Calu3 (cell line): ENCODE measurements around the gene MAGEA12. TPM values are rescaled to one million over a fixed set of nuclear protein-coding genes. Genes with fewer than 3 reads are reported as not detected.
"Not testable (repeated sequence)": the region's sequence is repeated elsewhere in the genome, so short reads cannot be mapped to it uniquely, and the experiment has no call there.

Source experiments
- BruUV-seq: library from RNA; stranded (reverse); fragments of 400-500 nt; replicated peaks from 2 replicates; lab custom pipeline; 2021; lab: Mats Ljungman, UMichigan
- CTCF ChIA-PET: fragments of 300-600 bp; sonication (Branson Sonifier 250); formaldehyde crosslinking; loops from one replicate; lab custom pipeline; 2022; ENCODE audit warnings: antibody characterized with exemption; lab: Charles Lee
- DNase-seq: peaks from one replicate; pipeline ENCODE4 v3.0.0; 2022
- H3K27ac Mint-ChIP-seq: one replicate; pipeline ENCODE4 v1.8.0; 2022; ENCODE audit warnings: mixed read lengths; ENCODE audit not compliant: unreplicated experiment
- H3K27me3 Mint-ChIP-seq: one replicate; pipeline ENCODE4 v1.8.0; 2022; ENCODE audit warnings: mixed read lengths; ENCODE audit not compliant: unreplicated experiment
- H3K36me3 Mint-ChIP-seq: one replicate; pipeline ENCODE4 v1.8.0; 2022; ENCODE audit warnings: mild to moderate bottlenecking, moderate library complexity, mixed read lengths; ENCODE audit not compliant: insufficient read depth, unreplicated experiment
- H3K4me1 Mint-ChIP-seq: one replicate; pipeline ENCODE4 v1.8.0; 2022; ENCODE audit warnings: mild to moderate bottlenecking, low read depth, mixed read lengths; ENCODE audit not compliant: unreplicated experiment
- H3K4me3 Mint-ChIP-seq: one replicate; pipeline ENCODE4 v1.8.0; 2022; ENCODE audit warnings: mild to moderate bottlenecking, low read depth, moderate library complexity, mixed read lengths; ENCODE audit not compliant: unreplicated experiment
- H3K9me3 Mint-ChIP-seq: one replicate; pipeline ENCODE4 v1.8.0; 2022; ENCODE audit warnings: low read depth, mixed read lengths; ENCODE audit not compliant: unreplicated experiment
- intact Hi-C: fragments of 100-400 bp; cut with micrococcal nuclease; formaldehyde crosslinking; loops from one replicate; pipeline ENCODE4 v1.10.0; 2022; ENCODE audit not compliant: unreplicated experiment
- total RNA-seq: library from RNA; stranded (reverse); gene quantifications from 2 replicates; pipeline ENCODE4 v1.2.3, GENCODE V29; 2022
- TF ChIP-seq, protein P1 (sequence below): fragments of 200-600 bp; IDR thresholded peaks from one replicate; pipeline ENCODE4 v1.8.0; 2022; ENCODE audit warnings: antibody characterized with exemption; ENCODE audit not compliant: unreplicated experiment

Gene MAGEA12
- total RNA-seq, 1 experiment from 2014 or later: not detected

DNA sequence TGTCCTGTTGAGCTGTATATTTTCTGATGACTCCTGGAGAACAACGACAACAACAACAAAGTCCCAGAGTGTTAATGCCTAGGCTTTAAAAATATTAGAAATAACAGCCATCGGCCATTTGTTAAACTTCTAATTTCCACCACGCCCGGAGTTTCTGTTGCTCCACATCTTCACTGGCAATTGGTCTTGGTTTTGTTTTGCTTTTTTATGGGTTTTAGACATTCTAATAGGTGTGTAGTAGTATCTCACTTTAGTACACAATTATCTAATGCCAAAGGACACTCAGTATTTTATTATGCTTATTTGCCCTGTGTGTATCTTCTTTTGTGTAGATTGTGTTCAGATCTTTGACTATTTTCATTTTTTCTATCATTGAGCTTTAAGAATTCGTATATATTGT, 5.0 kb downstream of the MAGEA12 start:
- no peak for DNase-seq
- BruUV-seq: no TSS peak
- Mint-ChIP-seq H3K27ac (no peak overlapping the region), H3K4me3 (no peak overlapping the region), H3K27me3 (peaks cover 67% of the 10 kb centered on the region), H3K9me3 (no peaks in the 10 kb centered on the region), H3K36me3 (peaks cover 4% of the 10 kb centered on the region), H3K4me1 (no peaks in the 10 kb centered on the region)
- TF ChIP-seq, protein P1, sequence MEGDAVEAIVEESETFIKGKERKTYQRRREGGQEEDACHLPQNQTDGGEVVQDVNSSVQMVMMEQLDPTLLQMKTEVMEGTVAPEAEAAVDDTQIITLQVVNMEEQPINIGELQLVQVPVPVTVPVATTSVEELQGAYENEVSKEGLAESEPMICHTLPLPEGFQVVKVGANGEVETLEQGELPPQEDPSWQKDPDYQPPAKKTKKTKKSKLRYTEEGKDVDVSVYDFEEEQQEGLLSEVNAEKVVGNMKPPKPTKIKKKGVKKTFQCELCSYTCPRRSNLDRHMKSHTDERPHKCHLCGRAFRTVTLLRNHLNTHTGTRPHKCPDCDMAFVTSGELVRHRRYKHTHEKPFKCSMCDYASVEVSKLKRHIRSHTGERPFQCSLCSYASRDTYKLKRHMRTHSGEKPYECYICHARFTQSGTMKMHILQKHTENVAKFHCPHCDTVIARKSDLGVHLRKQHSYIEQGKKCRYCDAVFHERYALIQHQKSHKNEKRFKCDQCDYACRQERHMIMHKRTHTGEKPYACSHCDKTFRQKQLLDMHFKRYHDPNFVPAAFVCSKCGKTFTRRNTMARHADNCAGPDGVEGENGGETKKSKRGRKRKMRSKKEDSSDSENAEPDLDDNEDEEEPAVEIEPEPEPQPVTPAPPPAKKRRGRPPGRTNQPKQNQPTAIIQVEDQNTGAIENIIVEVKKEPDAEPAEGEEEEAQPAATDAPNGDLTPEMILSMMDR: no peak
- intact Hi-C loops: no loop called here
- CTCF ChIA-PET: no interaction called here

DNA sequence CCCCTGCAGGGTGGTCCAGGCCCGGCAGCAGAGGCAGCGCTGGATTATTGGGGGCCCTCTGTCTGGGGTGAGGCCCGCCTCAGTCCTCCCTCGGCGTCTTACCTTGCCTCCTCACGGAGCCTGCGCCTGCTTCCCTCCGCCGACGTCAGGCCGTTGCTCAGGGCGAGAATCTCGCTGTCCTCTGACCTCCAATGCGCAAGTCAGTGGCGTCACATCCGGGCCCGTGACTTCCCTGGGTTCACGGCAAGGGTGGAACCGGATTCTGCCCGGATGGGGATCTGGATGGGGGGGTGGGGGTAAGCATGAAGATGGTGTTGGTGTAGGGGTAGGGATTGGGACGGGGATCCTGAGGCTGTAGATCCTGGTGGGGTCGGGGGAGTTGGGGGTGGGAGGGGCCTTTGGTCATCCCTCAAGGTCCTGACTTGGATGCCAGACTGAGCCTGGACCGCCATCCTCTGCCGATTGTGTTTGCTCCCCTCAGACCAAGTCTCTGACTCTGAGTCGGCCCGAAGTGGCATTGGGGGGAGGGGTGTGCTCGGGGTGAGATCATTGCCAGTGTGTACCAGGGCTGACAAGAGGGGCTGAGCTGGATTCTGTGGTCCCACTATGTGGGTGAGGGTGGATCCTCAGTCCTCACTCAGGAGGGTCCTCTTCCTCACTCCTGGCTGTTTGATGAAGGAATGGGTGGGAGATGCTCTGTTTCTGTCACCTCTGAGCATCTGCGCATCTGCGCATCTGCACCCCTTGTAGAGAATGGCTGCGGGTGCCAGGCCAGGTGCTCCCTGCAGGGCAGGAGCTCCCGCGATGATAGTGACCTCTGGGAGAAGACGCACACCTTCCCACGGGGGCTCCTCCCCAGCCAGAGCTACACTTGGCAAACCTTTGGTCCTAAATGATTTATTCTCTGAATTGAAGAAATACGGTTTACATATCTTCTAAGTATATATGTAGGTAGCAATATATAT, 20.4 kb downstream of the MAGEA12 start, which contains the start of gene MAGEA2:
TSS of gene MAGEA2 (minus strand) at position 157 of the 965 bp plus-strand sequence. CDS start 2,479 bp downstream, outside the sequence.
- intact Hi-C loops, CTCF ChIA-PET, H3K36me3 Mint-ChIP-seq, H3K4me1 Mint-ChIP-seq, H3K27me3 Mint-ChIP-seq, DNase-seq, BruUV-seq, H3K4me3 Mint-ChIP-seq, H3K9me3 Mint-ChIP-seq, H3K27ac Mint-ChIP-seq: not testable (repeated sequence)

DNA sequence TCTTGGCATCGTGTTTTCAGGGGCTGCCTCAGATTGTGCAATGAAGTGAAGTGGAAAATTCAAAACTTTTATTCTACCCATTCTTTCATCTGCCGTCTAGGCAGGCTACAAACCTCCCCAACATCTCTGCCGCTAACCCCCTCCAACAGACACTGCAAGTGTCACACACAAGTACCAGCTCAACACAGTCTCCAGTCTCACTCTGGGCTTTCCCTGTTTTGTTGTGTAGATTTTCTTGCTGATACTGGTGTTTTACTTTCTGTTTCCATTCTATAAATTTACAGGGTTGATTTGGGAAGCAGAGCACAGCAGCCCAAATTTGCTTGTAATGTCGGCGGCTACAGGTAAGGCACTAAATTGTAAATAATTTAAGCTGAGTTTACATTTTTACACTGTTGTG, 21.3 kb downstream of the MAGEA12 start:
- H3K9me3 Mint-ChIP-seq, intact Hi-C loops, DNase-seq, H3K4me1 Mint-ChIP-seq, H3K27me3 Mint-ChIP-seq, H3K4me3 Mint-ChIP-seq, H3K27ac Mint-ChIP-seq, H3K36me3 Mint-ChIP-seq, CTCF ChIA-PET, BruUV-seq: not testable (repeated sequence)

DNA sequence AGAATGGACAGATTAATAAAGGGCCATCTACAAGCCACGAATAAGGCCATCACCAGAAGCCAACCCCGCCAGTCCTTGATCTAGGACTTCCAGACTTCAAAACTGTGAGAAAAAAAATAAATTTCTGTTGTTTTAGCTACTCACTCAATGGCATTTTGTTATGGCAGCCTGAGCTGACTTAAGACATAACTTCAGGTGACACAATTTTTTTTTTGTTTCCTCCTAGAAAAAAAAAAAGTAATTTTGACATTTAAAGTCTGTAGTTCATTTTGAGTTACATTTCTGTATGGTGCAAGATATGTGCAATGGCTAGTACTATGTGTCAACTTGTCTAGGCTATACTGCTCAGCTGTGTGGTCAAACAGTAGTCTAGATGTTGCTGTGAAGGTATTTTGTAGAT, 25.4 kb downstream of the MAGEA12 start, which contains the start of gene CSAG3:
TSS of gene CSAG3 (plus strand) at position 301 of the 400 bp plus-strand sequence.
- CTCF ChIA-PET: not testable (repeated sequence)

DNA sequence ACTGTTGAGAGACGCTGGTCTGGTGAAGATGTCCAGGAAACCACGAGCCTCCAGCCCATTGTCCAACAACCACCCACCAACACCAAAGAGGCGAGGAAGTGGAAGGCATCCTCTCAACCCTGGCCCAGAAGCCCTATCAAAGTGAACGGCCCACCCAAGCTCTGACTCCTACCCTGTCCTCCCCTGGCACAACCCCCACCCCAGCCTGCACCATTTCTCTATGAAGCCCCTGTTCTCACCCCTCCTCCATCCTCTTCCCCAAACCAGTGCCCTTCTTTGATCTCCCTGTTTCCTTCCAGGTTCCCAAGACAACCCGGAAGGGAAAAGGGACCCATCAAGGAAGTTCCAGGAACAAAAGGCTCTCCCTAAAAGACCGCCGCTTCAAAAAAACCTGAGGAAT, 26.0 kb downstream of the MAGEA12 start:
- BruUV-seq, intact Hi-C loops, H3K27me3 Mint-ChIP-seq, CTCF ChIA-PET, DNase-seq, H3K27ac Mint-ChIP-seq, H3K36me3 Mint-ChIP-seq, H3K4me3 Mint-ChIP-seq, H3K4me1 Mint-ChIP-seq, H3K9me3 Mint-ChIP-seq: not testable (repeated sequence)

More for the DNA sequence above, 25.4 kb downstream of the MAGEA12 start, which contains the start of gene CSAG3:
- H3K36me3 Mint-ChIP-seq, H3K27me3 Mint-ChIP-seq, H3K27ac Mint-ChIP-seq, intact Hi-C loops, H3K4me3 Mint-ChIP-seq, BruUV-seq, H3K9me3 Mint-ChIP-seq, DNase-seq, H3K4me1 Mint-ChIP-seq: not testable (repeated sequence)

DNA sequence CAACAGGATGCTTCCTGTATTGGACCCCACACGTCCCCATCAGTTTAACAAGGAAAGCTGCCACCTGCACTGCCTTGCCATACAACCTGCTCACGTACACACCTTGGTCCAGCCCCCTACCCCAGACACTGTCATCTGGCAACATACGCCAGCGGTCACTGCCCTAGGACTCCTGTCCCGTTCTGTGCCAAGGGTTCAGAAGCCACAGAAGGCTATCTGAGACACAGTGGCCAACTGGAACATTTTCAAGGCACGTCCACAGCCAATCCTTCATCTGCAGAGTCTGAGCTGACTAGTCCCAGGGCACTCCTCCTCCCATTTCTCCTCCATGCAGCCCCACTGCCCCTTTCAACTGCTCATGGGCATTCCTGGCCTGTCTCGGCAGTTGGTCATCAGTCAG, 28.0 kb downstream of the MAGEA12 start:
- H3K9me3 Mint-ChIP-seq, BruUV-seq, H3K36me3 Mint-ChIP-seq, intact Hi-C loops, H3K4me3 Mint-ChIP-seq, H3K27me3 Mint-ChIP-seq, H3K4me1 Mint-ChIP-seq, CTCF ChIA-PET, H3K27ac Mint-ChIP-seq, DNase-seq: not testable (repeated sequence)

DNA sequence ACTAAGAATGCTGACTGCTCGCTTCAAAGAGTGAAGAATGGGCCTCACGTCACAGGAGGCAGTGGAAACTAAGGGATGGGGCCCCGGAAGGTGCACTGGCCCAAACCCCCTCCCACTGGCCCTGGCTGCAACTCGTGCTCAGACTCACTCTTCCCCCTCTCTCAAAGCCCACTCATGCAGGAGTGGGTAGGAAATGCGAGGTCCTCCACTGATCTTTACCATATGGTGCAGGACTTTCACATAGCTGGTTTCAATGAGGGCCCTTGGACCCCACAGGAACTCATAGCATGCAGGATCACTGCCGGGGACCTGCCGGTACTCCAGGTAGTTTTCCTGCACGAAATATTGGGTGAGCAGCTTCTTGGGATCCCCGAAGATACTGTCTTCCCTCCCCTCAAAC, 33.0 kb downstream of the MAGEA12 start:
- H3K27me3 Mint-ChIP-seq, DNase-seq, H3K4me1 Mint-ChIP-seq, H3K4me3 Mint-ChIP-seq, H3K36me3 Mint-ChIP-seq, intact Hi-C loops, H3K9me3 Mint-ChIP-seq, BruUV-seq, H3K27ac Mint-ChIP-seq: not testable (repeated sequence)
- CTCF ChIA-PET: interaction anchor here (0.6 kb wide), 1 partner anchor 136 kb away, joined by 3 read pairs; no protein-coding TSS in a partner anchor

DNA sequence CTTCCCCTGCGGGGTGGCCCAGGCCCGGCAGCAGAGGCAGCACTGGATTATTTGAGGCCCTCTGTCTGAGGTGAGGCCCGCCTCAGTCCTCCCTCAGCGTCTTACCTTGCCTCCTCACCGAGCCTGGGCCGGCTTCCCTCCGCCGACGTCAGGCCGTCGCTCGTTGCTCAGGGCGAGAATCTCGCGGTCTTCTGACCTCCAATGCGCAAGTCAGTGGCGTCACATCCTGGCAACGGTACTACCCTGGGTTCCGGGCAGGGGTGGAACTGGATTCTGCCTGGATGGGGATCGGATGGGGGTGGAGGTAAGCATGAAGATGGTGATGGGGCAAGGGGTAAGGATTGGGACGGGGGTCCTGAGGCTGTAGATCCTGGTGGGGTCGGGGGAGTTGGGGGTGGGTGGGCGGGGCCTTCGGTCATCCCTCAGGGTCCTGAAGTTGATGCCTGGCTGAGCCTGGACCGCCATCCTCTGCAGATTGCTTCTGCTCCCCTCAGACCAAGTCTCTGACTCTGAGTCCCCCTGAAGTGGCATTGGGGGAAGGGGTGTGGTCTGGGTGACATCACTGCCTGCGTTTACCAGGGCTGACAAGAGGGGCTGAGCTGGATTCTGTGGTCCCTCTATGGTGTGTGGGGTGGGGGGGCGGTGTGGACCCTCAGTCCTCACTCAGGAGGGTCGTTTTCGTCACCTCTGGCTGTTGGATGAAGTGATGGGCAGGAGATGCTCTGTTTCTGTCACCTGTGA, 36.2 kb downstream of the MAGEA12 start, which contains the start of gene MAGEA6:
TSS of gene MAGEA6 (minus strand) at position 141 of the 741 bp plus-strand sequence. CDS start 2,039 bp downstream, outside the sequence.
- H3K4me3 Mint-ChIP-seq, BruUV-seq, H3K4me1 Mint-ChIP-seq, H3K36me3 Mint-ChIP-seq, H3K27me3 Mint-ChIP-seq, CTCF ChIA-PET, H3K9me3 Mint-ChIP-seq, DNase-seq, H3K27ac Mint-ChIP-seq, intact Hi-C loops: not testable (repeated sequence)
